ENCODE measurements around the gene CNTN4. TPM values are rescaled to one million over a fixed set of nuclear protein-coding genes. Genes with fewer than 3 reads are reported as not detected.

The CNTN4 gene
- total RNA-seq, 4 donors from 2014 or later: 6.6 to 10.7 (median 9.7) TPM

- TF ChIP-seq CTCF (IDR thresholded peaks at IDR 0.05) (no peak), POLR2A (IDR thresholded peaks at IDR 0.05; ENCODE audit: low read depth) (no peak), EP300 (IDR thresholded peaks at IDR 0.05) (no peak), POLR2AphosphoS5 (IDR thresholded peaks at IDR 0.05) (no peak)
- Histone ChIP-seq H3K9me3 (no peaks in the 10 kb centered on the region), H3K4me3 (no peak overlapping the region), H3K27me3 (no peaks in the 10 kb centered on the region), H3K27ac (replicated peaks in 1 of 4) (no peak overlapping the region), H3K36me3 (peaks cover 0 to 4% (median 0%) of the 10 kb centered on the region in 4 donors), H3K4me1 (no peaks in the 10 kb centered on the region)
- 77% methylated on average over 25 of the region's 25 CpGs for WGBS
- intact Hi-C loops (cut with DNase I): no loop called here
- DNase-seq (ENCODE audit: extremely low spot score): peak; percentile 91
Measured at GRCh38 chr3:3038201-3038991, 939.7 kb downstream of the CNTN4 start.

- DNase-seq (ENCODE audit: extremely low spot score): no peak
- intact Hi-C loops (cut with DNase I): no loop called here
- WGBS: 73% methylated on average over 4 of the region's 4 CpGs
- H3K27me3 ChIP-seq: no peaks in the 10 kb centered on the region
- H3K36me3 ChIP-seq: no peaks in the 10 kb centered on the region
- H3K9me3 ChIP-seq: no peaks in the 10 kb centered on the region
- H3K27ac ChIP-seq (replicated peaks in 1 of 4): no peak overlapping the region
- H3K4me1 ChIP-seq: no peaks in the 10 kb centered on the region
- TF ChIP-seq EP300 (IDR thresholded peaks at IDR 0.05): no peak
- TF ChIP-seq CTCF (IDR thresholded peaks at IDR 0.05): no peak
- TF ChIP-seq POLR2AphosphoS5 (IDR thresholded peaks at IDR 0.05): no peak
- TF ChIP-seq POLR2A (IDR thresholded peaks at IDR 0.05; ENCODE audit: low read depth): no peak
- no peak overlapping the region for H3K4me3 ChIP-seq
Measured at GRCh38 chr3:3053974-3054373, 955.3 kb downstream of the CNTN4 start.

- DNase-seq (ENCODE audit: extremely low spot score): no peak
- no peak overlapping the region for H3K4me3 ChIP-seq
- H3K27me3 ChIP-seq: no peaks in the 10 kb centered on the region
- H3K9me3 ChIP-seq: no peaks in the 10 kb centered on the region
- TF ChIP-seq CTCF (IDR thresholded peaks at IDR 0.05): no peak
- no peak for TF ChIP-seq POLR2A (IDR thresholded peaks at IDR 0.05; ENCODE audit: low read depth)
- no peak for TF ChIP-seq POLR2AphosphoS5 (IDR thresholded peaks at IDR 0.05)
- no peak for TF ChIP-seq EP300 (IDR thresholded peaks at IDR 0.05)
- intact Hi-C loops (cut with DNase I): no loop called here
- H3K27ac ChIP-seq (replicated peaks in 1 of 4): no peak overlapping the region
- H3K4me1 ChIP-seq: no peaks in the 10 kb centered on the region
- WGBS: 64% methylated on average over 1 of the region's 1 CpG
- H3K36me3 ChIP-seq: no peaks in the 10 kb centered on the region
Measured at GRCh38 chr3:3059645-3060044, 961.0 kb downstream of the CNTN4 start.

GRCh38 chr3:3064297-3064696, 965.6 kb downstream of the CNTN4 start:
- no peaks in the 10 kb centered on the region for H3K9me3 ChIP-seq
- DNase-seq (ENCODE audit: extremely low spot score): no peak
- no peak overlapping the region for H3K4me3 ChIP-seq
- H3K27me3 ChIP-seq: no peaks in the 10 kb centered on the region
- no peak for TF ChIP-seq POLR2AphosphoS5 (IDR thresholded peaks at IDR 0.05)
- WGBS: 80% methylated on average over 4 of the region's 4 CpGs
- H3K4me1 ChIP-seq: no peaks in the 10 kb centered on the region
- intact Hi-C loops (cut with DNase I): no loop called here
- no peaks in the 10 kb centered on the region for H3K36me3 ChIP-seq
- no peak overlapping the region for H3K27ac ChIP-seq (replicated peaks in 1 of 4)

GRCh38 chr3:3065876-3066275, 967.2 kb downstream of the CNTN4 start:
- Histone ChIP-seq H3K27me3 (no peaks in the 10 kb centered on the region), H3K36me3 (no peaks in the 10 kb centered on the region), H3K4me3 (no peak overlapping the region), H3K9me3 (no peaks in the 10 kb centered on the region), H3K27ac (replicated peaks in 1 of 4) (no peak overlapping the region), H3K4me1 (no peaks in the 10 kb centered on the region)
- intact Hi-C loops (cut with DNase I): no loop called here
- 87% methylated on average over 2 of the region's 2 CpGs for WGBS
- no peak for DNase-seq (ENCODE audit: extremely low spot score)
- TF ChIP-seq POLR2AphosphoS5 (IDR thresholded peaks at IDR 0.05) (no peak), EP300 (IDR thresholded peaks at IDR 0.05) (no peak), CTCF (IDR thresholded peaks at IDR 0.05) (no peak), POLR2A (IDR thresholded peaks at IDR 0.05; ENCODE audit: low read depth) (no peak)
